Osteocyte (in vitro differentiated cells): ENCODE measurements around the gene PHC3. TPM values are rescaled to one million over a fixed set of nuclear protein-coding genes. Genes with fewer than 3 reads are reported as not detected.

Experiments used
- DNase-seq: peaks from one replicate; pipeline ENCODE4 v3.0.0; 2021; ENCODE audit warnings: mixed read lengths; ENCODE audit not compliant: unreplicated experiment; ENCODE audit errors: extremely low spot score
- H3K27ac Mint-ChIP-seq: one replicate; pipeline ENCODE4 v1.8.0; 2021; ENCODE audit warnings: mild to moderate bottlenecking, mixed read lengths; ENCODE audit not compliant: unreplicated experiment
- H3K27me3 Mint-ChIP-seq: one replicate; pipeline ENCODE4 v1.8.0; 2021; ENCODE audit warnings: mixed read lengths; ENCODE audit not compliant: unreplicated experiment
- H3K36me3 Mint-ChIP-seq: one replicate; pipeline ENCODE4 v1.8.0; 2021; ENCODE audit warnings: mixed read lengths; ENCODE audit not compliant: unreplicated experiment
- H3K4me1 Mint-ChIP-seq: one replicate; pipeline ENCODE4 v1.8.0; 2021; ENCODE audit warnings: mixed read lengths; ENCODE audit not compliant: unreplicated experiment
- H3K4me3 Mint-ChIP-seq: one replicate; pipeline ENCODE4 v1.8.0; 2021; ENCODE audit warnings: mild to moderate bottlenecking, moderate library complexity, mixed read lengths; ENCODE audit not compliant: unreplicated experiment
- H3K9me3 Mint-ChIP-seq: one replicate; pipeline ENCODE4 v1.8.0; 2021; ENCODE audit warnings: mixed read lengths; ENCODE audit not compliant: unreplicated experiment
- CTCF ChIP-seq: fragments of 200-600 bp; sonication (generic); IDR thresholded peaks from 2 replicates; pipeline ENCODE4 v1.5.0; 2021; ENCODE audit warnings: antibody characterized with exemption, mild to moderate bottlenecking, moderate library complexity
- total RNA-seq: library from RNA; stranded (reverse); gene quantifications from 2 replicates; pipeline ENCODE4 v1.2.1, GENCODE V29; 2021

PHC3 gene
- total RNA-seq, 1 donor from 2014 or later = 52.3 TPM

- Mint-ChIP-seq H3K4me1 (peaks cover 14% of the 10 kb centered on the region), H3K27ac (peak overlapping the region; percentile 15), H3K27me3 (peaks cover 20% of the 10 kb centered on the region), H3K9me3 (no peaks in the 10 kb centered on the region), H3K36me3 (no peaks in the 10 kb centered on the region), H3K4me3 (no peak overlapping the region)
- no peak for DNase-seq
- TF ChIP-seq CTCF = no peak
Observed at GRCh38 chr3:170046269-170047132, 135.0 kb downstream of the PHC3 start.

GRCh38 chr3:170044795-170045244, 136.7 kb downstream of the PHC3 start:
- Mint-ChIP-seq H3K27me3 (peaks cover 36% of the 10 kb centered on the region), H3K27ac (no peak overlapping the region), H3K9me3 (no peaks in the 10 kb centered on the region), H3K4me1 (peaks cover 16% of the 10 kb centered on the region), H3K36me3 (no peaks in the 10 kb centered on the region), H3K4me3 (no peak overlapping the region)
- no peak for TF ChIP-seq CTCF
- no peak for DNase-seq

GRCh38 chr3:170044271-170044670, 137.3 kb downstream of the PHC3 start:
- no peak for DNase-seq
- H3K4me3 Mint-ChIP-seq = no peak overlapping the region
- H3K27me3 Mint-ChIP-seq = peaks cover 41% of the 10 kb centered on the region
- H3K9me3 Mint-ChIP-seq = no peaks in the 10 kb centered on the region
- H3K27ac Mint-ChIP-seq = no peak overlapping the region
- peaks cover 12% of the 10 kb centered on the region for H3K4me1 Mint-ChIP-seq
- H3K36me3 Mint-ChIP-seq = no peaks in the 10 kb centered on the region
- TF ChIP-seq CTCF = no peak

- no peaks in the 10 kb centered on the region for H3K36me3 Mint-ChIP-seq
- H3K27ac Mint-ChIP-seq = no peak overlapping the region
- H3K4me3 Mint-ChIP-seq = no peak overlapping the region
- no peaks in the 10 kb centered on the region for H3K9me3 Mint-ChIP-seq
- TF ChIP-seq CTCF = no peak
- peaks cover 9% of the 10 kb centered on the region for H3K4me1 Mint-ChIP-seq
- no peak for DNase-seq
- peaks cover 49% of the 10 kb centered on the region for H3K27me3 Mint-ChIP-seq
Observed at GRCh38 chr3:170043506-170043905, 138.0 kb downstream of the PHC3 start.

GRCh38 chr3:170040418-170040817, 141.1 kb downstream of the PHC3 start:
- H3K27me3 Mint-ChIP-seq = peaks cover 63% of the 10 kb centered on the region
- no peaks in the 10 kb centered on the region for H3K9me3 Mint-ChIP-seq
- no peak overlapping the region for H3K4me3 Mint-ChIP-seq
- H3K36me3 Mint-ChIP-seq = no peaks in the 10 kb centered on the region
- peaks cover 8% of the 10 kb centered on the region for H3K4me1 Mint-ChIP-seq
- no peak overlapping the region for H3K27ac Mint-ChIP-seq
- no peak for TF ChIP-seq CTCF
- DNase-seq = no peak
